Anterior cingulate cortex (tissue), 58 donors: ENCODE results near the gene GTPBP3.

Experiments used
- DNase-seq, 58 donors: peaks; one replicate each; lab custom pipeline; 2025; lab: John Stamatoyannopoulos, UW

GTPBP3 gene

GRCh38 chr19:17307876-17308377 lies 29.4 kb upstream of the GTPBP3 start:
- no peak for DNase-seq

GRCh38 chr19:17309198-17309964 lies 28.0 kb upstream of the GTPBP3 start, which contains the start of gene DDA1:
DDA1 (plus strand) TSS chr19:17309563; CDS start chr19:17309655, 92 bp downstream.
- peak; percentile 80 to 100 (median 99) for DNase-seq

GRCh38 chr19:17309965-17310461 lies 27.3 kb upstream of the GTPBP3 start:
- peak in 5 of 58 donors; percentile 42 to 64 (median 48) for DNase-seq

GRCh38 chr19:17311455-17312188 lies 25.7 kb upstream of the GTPBP3 start:
- no peak for DNase-seq

- no peak for DNase-seq
These were observed 24.9 kb upstream of the GTPBP3 start for GRCh38 chr19:17312189-17313113.

GRCh38 chr19:17314007-17314593 lies 23.3 kb upstream of the GTPBP3 start:
- DNase-seq, result no peak

GRCh38 chr19:17318966-17319365 lies 18.4 kb upstream of the GTPBP3 start:
- no peak for DNase-seq

- no peak for DNase-seq
These were observed 17.7 kb upstream of the GTPBP3 start for GRCh38 chr19:17319473-17320238.

GRCh38 chr19:17320435-17320834 lies 16.9 kb upstream of the GTPBP3 start:
- DNase-seq, result no peak

- no peak for DNase-seq
These were observed 15.5 kb upstream of the GTPBP3 start for GRCh38 chr19:17321655-17322489.

GRCh38 chr19:17322854-17323253 lies 14.5 kb upstream of the GTPBP3 start:
- peak in 43 of 58 donors; percentile 9 to 75 (median 43) for DNase-seq

- DNase-seq, result no peak
These were observed 13.9 kb upstream of the GTPBP3 start for GRCh38 chr19:17323300-17323963.

- no peak for DNase-seq
These were observed 13.4 kb upstream of the GTPBP3 start for GRCh38 chr19:17323964-17324332.

- no peak for DNase-seq
These were observed 12.8 kb upstream of the GTPBP3 start for GRCh38 chr19:17324357-17325114.

GRCh38 chr19:17325133-17325532 lies 12.2 kb upstream of the GTPBP3 start:
- DNase-seq, result peak in 5 of 58 donors; percentile 9 to 17 (median 9)

GRCh38 chr19:17325881-17326594 lies 11.3 kb upstream of the GTPBP3 start:
- DNase-seq, result peak in 52 of 58 donors; percentile 20 to 93 (median 68)
